HG03175 (cell line): ENCODE data around the gene NCL.
"Not testable (repeated sequence)": the region's sequence is repeated elsewhere in the genome, so short reads cannot be mapped to it uniquely, and the experiment has no call there.

Source experiments
- ATAC-seq: cut with Tn5 transposase; IDR thresholded peaks from one replicate; pipeline ENCODE4 v1.9.1; 2021; ENCODE audit warnings: mild to moderate bottlenecking, moderate library complexity; ENCODE audit not compliant: unreplicated experiment

Gene NCL

DNA sequence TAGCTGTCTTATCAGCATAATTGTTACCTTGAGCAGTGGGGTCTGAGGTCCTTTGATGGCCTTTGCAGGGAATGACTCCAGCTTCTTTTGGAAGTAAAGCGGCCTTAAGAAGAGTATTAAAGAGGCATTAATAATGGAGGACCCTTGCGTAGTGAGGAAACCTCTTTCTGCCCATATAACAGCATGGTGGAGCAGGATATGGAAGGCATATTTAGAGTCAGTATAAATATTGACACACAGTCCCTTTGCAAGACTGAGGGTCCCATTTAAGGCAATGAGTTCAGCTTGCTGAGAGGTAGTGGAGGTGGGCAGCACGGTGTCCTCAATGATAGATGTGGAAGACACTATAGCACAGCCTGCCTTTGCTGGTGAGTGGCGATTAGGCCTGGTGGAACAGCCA is 32.7 kb downstream of the NCL start:
- no peak for ATAC-seq

DNA sequence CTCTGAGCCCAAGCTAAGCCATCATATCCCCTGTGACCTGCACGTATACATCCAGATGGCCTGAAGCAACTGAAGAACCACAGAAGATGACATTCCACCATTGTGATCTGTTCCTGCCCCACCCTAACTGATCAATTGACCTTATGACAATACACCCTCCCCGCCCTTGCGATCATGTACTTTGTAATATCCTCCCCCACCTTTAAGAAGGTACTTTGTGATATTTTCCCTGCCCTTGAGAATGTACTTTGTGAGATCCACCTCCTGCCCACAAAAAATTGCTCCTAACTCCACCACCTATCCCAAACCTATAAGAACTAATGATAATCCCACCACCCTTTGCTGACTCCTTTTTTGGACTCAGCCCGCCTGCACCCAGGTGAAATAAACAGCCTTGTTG is 33.8 kb downstream of the NCL start:
- ATAC-seq: not testable (repeated sequence)

DNA sequence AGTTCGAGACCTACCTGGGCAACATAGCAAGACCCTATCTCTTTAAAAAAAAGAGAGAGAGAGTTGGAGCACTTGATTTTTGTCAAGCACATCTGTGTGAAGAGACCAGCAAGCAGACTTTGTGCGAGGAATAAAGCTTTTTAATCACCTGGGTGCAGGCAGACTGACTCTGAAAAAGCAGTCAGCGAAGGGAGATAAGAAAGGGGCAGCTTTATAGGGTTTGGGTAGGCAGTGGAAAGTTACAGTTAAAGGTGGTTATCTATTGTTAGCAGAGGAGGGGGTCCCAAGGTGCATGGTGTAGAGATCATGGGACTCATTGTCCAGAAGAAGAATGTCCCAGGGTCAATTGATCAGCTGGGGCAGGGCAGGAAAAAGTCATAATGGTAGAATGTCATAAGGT is 34.4 kb downstream of the NCL start:
- no peak for ATAC-seq

DNA sequence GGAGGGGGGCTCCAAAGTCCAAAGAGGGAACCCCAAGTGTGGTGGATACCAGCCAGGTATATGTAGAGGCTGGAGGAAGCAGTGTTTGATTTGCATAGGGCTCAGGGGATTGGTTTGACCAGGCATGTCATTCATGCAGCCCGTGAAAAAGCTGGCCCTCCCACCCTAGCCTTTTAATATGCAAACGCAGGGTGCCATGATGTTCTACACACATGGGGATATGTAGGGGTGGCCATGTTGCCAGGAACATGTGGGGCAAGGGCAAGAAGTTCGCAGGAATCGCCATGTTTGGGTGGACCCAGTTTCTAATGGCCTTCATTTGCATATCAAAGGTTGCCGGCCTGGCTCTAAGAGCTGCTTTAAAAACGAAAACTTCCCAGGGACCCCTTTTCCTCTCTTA is 35.1 kb downstream of the NCL start:
- ATAC-seq: no peak

DNA sequence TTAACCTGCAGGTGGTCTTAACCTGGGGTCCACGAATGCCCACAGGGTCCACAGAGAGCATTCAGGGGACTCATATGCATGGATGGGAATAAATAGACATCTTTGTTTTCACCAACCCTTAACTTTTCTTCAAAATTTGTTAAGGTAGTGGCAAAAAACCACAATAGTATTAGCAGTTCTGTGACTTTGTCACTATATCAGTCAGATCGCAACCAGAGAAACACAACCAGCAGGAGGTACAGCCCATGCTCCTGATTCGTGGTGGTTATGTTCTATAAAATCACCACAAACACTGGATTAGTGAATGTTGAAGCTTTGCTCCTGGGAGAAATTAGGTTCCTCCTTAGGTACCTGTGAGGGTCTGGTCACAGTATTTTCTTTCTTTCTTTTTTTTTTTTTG is 37.2 kb downstream of the NCL start:
- ATAC-seq: no peak

GRCh38 chr2:231425811-231426703 is 38.2 kb downstream of the NCL start:
- no peak for ATAC-seq

GRCh38 chr2:231425291-231425810 is 38.9 kb downstream of the NCL start:
- no peak for ATAC-seq

- no peak for ATAC-seq
Observed at GRCh38 chr2:231423176-231423575, 41.1 kb downstream of the NCL start.

DNA sequence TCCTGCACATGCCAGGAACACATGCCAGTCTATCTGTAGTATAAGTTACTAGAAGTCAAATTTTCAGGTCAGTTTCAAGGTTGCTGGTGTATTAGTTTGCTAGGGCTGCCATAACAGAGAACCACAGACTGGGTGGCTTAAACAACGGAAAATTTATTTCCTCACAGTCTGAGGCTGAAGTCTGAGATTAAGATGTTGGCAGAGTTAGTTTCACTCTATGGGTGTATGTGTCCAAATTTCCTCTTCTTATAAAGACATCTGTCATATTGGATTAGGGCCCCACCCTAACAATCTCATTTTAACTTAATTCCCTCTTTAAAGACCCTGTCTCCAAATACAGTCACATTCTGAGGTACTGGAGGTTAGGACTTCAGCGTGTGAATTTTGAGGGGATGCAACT is 42.2 kb downstream of the NCL start:
- ATAC-seq: no peak

GRCh38 chr2:231421051-231421580 is 43.2 kb downstream of the NCL start:
- no peak for ATAC-seq

GRCh38 chr2:231418820-231419640 is 45.3 kb downstream of the NCL start:
- no peak for ATAC-seq

DNA sequence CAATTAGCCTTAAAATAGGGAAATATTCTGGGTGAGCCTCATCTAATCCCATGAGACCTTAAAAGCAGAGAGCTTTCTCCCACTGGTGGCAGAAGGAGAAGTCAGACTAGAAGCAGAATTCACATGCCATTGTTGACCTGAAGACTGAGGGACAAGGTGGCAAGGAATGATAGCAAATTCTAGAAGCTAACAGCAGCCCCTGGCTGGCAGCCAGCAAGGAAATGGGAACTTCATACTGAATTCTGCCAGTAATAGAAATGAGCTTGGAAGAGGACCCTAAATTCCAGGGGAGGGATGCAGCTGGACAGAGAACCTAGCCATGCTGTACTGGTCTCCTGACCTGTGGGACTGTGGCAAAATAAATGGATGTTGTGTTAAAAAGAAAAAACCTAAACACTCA is 49.3 kb downstream of the NCL start:
- no peak for ATAC-seq

DNA sequence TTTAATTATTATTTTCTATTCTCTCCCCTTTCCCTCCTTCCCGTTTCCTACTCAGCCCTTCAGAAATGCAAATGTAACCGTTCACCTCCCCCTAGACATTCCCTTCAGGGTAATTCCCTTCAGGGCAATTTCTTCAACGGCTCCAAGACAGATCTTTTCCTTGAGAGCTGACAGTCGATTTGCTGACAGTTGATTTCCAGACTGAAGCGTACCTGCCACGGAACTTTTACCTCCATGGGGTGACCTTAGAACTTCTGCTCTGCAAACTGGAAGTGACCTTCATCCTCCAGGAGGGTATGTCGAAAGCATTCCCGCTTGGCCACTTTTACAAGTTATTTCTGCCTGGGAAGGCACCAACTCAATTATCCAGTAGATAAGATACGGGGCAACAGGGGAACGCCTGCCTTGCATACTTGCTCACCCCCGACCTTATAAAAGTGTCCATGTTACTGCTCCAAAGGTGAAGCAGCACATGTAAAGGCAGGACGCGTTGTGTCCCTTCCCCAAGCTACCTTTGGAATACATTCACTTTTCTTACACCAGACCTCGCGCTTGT is 50.3 kb downstream of the NCL start:
- ATAC-seq: no peak

DNA sequence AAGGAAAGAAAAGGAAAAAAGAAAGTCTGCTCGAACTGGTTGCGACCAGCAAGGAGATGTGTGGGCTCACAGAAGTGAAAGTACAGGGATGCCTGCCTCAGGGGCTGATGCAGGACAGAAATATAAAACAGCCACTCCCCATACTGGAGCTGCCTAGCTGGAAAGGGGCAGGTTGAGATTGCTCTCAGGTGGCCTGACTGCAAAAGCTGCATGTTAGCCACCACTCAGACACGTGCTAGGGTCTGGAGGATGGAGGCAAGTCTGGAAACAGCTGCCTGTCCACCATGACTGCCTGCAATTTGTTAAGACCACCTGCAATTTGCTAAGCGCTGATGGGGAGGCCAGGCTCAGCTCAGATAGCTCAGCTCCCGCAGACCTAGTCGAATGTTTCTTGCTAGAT is 50.8 kb downstream of the NCL start:
- ATAC-seq: no peak

- peak; percentile 8 for ATAC-seq
Observed at GRCh38 chr2:231412618-231412963, 51.7 kb downstream of the NCL start.

GRCh38 chr2:231411831-231412617 is 52.3 kb downstream of the NCL start:
- peak; percentile 97 for ATAC-seq

DNA sequence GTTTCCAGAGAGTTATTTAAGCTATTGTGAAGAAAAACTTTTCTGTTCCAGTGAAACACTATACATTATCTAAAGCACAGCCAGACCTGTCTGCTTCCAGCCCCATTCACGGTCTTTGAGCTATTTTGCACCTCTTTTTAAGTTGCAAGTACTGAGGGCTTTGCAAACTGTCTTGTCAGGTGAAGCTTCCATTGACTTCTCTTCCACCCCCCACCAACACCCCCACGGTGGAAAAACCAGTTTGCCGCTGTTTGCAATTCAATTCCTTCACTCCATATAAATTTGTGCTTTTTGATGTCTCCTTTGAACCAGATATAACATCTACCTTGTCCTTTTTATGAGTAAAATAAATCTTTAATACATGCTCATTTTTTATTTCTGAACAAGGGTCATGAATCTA is 53.0 kb downstream of the NCL start:
- ATAC-seq: no peak

DNA sequence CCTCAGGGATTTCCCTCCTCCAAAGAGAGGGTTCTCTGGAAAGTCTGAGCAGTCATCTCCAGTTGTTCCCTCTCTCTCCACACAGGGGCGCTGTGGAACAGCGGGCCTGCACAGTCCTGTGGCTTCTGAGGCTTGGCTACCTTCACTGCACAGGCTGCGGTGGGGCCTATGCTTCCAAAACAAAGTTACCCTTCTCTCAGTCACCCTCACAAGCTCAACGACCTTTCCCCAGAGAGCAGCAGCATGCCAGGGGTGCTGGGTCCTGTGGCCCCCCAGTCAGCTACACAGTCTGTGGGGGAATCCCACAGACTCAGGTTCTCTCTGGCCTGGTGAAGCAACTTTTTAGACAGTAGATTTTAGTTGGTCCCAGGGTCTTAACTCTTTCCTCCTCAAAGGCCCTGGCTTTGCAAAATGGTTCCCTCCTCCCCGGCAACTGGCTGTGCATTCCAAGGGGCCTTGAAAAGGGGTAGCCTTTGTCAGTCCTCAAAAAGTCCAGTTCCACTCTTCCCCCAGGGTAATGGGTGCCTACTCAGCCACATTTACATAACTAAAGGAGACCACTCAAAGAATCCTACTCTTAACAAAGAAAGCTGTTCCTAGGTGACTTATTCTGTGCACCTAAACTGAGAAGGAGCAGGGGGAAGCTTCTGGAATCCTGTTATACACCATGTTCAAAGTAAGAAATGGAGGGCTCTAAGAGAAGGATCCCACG is 53.8 kb downstream of the NCL start:
- no peak for ATAC-seq

- ATAC-seq: no peak
Observed at GRCh38 chr2:231409776-231410175, 54.5 kb downstream of the NCL start.

DNA sequence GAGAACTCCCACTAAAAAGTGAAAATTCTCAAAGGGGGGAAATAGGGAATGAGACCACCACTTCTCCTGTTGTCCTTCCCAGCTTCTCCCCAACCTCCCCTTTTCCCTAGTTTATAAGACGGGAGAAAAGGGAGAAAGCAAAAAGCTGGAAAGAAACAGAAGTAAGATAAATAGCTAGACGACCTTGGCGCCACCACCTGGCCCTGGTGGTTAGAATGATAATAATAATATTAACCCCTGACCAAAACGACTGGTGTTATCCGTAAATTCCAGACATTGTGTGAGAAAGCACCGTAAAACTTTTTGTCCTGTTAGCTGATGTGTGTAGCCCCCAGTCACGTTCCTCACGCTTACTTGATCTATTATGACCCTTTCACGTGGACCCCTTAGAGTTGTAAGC is 56.0 kb downstream of the NCL start:
- not testable (repeated sequence) for ATAC-seq
